Stimulated activated CD4-positive, alpha-beta T cell treated with anti-CD3 and anti-CD28 coated beads, Interleukin-4, amount 100 ng/mL, for 24 hours (primary cell): ENCODE results near the gene STK32B.
"Not testable (repeated sequence)": the region's sequence is repeated elsewhere in the genome, so short reads cannot be mapped to it uniquely, and the experiment has no call there.

Source experiments
- DNase-seq: peaks from one replicate; pipeline ENCODE4 v3.0.0-alpha.2; 2020

STK32B gene

DNA sequence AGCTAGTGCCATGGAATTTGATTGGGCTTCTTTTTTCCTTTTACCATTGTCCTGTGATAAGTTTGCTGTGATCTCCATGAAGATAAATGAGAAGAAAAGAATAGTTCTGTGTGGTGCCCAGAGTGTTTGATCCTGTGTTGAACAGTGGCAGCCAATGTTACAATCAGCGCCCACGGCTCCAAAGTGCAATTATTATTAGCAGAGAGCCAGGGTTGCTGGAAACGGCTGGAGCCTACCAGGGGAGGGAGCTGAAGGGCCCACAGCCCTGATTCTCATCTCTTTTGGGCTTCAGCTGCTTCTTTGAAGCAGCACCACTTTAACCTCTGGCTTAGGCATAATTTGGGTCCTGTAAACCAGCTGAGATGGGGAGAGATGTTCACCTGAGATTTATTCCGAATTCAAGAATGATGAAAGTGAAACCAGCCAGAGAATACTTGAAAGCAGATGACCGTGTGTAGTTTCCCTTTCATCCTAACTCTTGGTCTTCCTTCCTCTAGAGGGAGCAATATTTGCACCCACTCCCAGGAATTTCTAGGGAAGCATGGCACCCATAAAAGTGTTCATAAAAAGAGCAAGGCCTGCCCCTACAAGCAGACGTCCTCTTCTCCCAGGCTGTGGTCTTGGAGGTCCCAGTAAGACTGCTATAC, 358.8 kb downstream of the STK32B start:
- DNase-seq = no peak

DNA sequence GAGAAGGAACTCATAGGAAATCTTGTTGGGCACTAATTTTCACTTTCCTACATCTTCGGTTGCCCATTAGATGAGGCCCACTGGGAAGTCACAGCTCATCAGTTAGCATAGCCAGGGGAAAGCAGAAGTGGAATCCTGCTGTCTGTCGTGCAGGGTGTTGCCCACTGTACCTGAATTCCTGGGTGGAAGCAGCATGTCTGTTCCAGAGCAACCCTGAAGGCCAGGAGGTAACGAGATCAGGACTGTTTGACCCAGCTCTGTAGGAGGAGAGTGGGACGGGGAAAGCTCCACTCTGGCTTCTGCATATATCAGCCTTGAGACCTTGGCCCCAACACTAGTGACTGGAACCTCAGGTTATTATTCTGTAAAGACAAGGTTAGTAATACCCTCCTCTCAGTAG, 361.0 kb downstream of the STK32B start:
- DNase-seq = no peak

DNA sequence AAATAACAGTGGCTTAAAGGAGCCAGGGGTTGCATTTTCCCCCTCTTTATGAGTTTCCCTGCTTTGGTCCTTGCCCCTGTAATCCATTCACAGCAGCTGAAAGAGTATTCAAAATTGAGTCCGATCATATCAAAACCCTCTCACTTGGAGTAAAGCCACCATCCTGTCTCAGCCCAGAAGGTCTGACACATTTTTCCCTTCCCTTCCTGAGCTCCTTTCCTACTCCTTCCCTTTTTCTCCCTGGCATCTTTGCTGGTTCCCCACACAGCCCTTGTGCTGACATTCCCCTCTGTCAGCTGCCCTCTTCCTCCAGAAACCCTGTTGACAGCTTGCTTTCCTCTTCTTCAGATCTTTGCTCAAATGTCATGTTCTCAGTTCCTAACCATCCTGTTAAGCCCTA, 361.5 kb downstream of the STK32B start:
- DNase-seq = no peak

DNA sequence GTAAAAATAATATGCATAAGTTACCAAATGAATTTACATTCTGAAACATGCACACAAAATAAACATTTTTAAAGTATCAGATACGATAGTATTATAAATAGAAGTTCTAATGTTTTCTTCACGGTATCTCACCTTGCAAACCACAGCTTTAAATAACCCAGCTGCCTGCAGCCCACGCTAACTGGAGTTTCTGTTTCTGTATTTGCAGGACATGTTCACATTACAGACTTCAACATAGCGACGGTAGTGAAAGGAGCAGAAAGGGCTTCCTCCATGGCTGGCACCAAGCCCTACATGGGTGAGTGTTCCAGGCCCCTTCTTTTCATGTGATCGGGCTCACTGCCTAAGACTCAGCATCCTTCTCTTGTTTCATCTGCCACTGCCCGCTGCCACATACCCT, 365.4 kb downstream of the STK32B start:
- no peak for DNase-seq

DNA sequence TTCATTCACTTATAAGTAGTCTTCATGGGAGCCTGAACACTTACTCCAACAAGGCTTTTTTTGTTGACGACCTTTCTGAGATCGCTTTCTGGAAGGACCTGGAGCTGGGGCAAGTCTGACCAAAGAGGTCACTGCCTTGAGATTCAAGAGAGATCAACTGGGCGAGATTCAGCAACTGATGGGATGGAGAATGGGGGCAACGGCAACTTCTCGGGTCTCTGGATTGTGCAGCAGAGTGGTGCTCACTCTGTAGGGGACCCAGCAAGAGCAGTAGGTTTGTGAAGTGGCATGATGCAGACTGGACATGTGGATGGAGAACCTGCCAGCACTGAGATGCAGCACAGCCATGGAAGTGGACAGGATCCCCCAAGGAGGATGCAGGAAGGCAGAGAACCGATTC, 369.0 kb downstream of the STK32B start:
- DNase-seq = no peak

DNA sequence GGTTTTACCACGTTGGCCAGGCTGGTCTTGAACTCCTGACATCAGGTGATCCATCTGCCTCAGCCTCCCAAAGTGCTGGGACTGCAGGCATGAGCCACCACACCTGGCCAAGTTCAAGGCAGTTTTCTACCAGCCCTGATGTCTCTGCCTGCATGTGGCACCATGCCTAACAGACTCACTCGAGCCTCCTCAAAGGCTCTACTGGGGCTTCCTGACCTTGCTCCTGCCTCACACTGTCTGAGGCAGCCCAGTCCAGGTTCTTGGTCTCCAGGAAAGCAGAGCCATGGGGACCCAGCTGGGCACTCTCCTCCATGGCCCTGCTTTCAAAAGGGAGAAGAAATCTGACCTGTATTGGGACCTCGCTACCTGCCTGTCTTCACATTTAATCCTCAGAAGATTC, 370.1 kb downstream of the STK32B start:
- DNase-seq = no peak

DNA sequence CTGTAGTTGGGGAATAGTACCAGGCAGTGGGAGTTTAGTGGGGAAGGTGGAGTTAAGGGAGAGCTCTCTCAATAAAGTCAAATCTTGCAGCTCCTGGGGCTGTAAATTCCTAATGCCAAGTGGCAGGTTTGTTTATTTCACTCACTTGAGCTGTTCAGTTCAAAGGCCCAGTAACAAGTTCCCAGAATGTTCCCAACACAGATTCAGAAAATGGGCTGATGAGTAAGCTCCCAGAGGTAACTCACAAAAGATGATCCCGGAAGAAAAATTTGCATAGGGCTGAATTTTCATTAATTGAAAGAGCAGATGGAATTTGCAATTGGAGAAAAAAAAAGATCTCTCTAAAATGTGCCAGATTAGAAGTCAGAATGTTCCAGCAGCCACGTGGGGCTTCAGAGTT, 370.9 kb downstream of the STK32B start:
- DNase-seq = no peak

DNA sequence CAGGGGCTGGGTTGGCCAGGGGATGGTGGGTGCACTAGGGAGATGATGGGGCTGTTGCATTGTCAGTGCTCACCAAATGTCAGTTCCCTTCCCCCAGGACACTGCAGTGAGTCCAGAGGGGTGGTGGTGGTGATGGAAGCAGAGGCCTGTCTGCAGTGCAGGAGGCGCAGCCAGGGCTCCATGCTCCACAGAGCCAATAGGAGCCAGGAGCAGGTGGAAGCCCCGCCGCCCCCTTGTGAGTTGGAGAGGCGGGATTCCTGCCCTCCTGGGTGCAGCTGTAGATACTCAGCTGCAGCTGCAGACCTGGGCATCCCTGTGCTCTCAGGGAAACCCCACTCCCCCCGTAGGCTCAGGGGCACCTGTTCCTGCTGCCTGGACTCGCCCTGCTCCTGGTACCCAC, 372.4 kb downstream of the STK32B start:
- no peak for DNase-seq

DNA sequence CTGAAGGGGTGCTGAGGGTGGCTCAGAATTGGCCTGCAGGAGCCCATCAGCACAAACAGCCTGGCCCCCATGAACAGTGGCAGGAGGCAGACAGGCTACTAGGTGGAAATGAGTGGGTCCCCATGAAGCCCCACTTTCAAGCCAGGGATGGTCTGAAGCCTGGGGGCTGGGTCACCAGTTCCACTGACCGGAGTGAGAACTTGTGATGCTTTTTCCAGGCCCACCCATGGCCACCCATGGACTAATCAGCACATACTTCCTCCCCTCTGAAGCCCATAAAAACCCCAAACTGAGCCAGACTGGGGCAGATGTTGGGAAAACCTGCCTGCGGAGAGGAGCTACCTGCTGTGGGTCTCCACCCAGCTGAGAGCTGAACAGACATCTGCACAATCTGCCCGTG, 372.9 kb downstream of the STK32B start:
- DNase-seq = no peak

DNA sequence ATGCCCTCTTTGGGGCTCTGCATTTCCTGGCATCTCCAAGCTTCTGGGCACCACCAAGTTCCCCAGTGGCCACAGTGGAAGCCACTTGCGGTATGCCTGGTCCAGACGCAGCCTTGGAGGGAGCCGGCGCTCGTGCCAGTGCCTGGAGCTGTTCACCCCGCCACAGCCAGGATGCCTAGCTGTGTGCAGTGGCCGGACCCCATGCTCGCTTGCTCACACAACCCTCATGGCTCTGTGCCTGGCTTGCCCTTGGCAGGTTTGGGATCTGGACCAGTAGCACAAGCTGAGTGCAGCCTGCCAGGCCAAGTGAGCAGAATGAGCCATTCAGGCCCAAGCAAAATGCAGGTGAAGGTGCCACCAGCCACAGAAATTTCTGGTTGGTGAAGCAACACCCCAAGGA, 373.6 kb downstream of the STK32B start:
- no peak for DNase-seq

DNA sequence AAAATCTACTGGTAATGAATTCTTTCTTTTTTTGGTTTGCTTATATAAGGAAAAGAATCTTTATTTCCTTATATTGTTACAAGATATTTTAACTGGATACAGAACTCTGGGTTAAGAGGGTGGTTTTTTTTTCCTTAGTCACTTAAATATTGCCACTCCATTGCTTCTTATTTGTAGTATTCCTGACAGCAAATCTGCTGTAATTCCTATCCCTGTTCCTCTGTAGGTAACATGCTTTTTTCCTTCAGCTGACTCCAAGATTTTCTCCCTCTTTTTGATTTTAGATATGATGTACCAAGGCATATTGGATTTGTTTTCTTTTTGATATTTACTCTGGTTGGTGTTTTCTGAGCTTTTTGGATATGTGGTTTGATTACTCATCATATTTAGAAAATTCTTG, 378.5 kb downstream of the STK32B start:
- DNase-seq = no peak

DNA sequence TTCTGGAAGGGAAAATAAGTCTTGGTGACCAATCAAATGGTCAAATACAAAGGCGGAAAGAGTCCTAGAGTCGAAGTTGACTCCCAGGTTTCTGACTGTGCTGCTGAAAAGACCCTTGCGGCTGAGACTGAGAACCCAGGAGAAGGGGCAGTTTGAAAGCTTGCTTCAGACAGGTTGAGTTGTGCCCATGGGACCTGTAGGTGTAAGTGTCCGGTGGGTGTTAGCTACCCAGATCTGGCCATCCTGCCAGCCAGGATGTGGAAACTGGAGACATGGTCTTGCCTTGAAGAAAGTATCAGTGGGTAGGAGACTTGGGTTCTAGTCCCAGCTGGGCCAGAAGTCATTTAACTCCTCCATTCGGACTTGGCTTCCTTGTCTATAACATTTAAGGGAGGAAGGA, 381.9 kb downstream of the STK32B start:
- no peak for DNase-seq

DNA sequence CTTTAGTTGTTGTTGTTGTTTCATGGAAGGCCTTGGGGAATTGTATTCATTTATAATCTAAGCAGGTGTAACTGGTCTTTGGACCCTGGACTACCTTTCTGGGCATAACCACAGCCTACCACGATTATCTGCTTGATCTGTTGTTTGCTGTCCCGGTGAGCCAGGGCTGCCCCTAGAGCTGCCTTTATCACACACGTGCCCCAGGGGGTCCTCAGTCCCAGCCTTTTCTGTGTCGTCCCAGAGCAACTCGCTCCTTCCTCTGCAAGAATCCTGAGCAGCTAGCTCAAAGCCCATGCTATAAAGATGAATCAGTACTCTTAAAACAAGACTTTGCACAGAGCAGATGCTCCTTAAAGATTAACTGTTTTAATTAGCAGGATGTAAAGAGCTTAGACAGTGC, 383.9 kb downstream of the STK32B start:
- no peak for DNase-seq

DNA sequence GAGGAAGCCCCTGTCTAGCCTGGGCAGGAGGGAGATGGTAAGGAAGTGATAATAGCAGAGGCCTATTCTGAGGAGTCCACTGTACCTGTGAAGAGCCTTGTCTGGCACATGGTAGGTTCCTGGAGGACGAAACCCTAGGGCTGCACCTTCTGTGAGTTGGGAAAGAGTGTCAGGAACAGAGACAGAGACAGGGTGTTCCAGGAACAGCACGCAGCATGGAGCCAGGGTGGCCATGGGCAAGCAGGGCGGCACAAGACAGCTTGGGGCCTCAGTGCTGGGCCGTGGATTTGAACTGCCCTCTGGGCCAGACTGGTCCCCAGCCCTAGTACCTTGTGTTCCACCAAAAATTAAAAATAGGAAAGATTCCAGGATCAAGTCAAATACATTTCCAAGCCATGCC, 384.5 kb downstream of the STK32B start:
- no peak for DNase-seq

DNA sequence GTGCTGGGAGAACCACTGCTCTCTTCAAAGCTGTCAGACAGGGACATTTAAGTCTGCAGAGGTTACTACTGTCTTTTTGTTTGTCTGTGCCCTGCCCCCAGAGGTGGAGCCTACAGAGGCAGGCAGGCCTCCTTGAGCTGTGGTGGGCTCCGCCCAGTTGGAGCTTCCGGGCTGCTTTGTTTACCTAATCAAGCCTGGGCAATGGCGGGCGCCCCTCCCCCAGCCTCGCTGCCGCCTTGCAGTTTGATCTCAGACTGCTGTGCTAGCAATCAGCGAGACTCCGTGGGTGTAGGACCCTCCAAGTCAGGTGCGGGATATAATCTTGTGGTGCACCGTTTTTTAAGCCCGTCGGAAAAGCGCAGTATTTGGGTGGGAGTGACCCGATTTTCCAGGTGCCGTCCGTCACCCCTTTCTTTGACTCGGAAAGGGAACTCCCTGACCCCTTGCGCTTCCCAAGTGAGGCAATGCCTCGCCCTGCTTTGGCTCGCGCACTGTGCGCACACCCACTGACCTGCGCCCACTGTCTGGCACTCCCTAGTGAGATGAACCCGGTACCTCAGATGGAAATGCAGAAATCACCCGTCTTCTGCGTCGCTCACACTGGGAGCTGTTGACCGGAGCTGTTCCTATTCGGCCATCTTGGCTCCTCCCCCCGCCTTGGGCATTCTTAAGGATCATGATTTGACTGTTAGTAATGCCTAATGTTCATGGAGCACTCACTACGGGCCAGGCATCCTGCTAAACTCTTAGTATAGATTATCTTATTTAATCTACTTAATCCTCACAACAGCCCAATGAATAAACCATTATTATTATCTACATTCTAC, 392.9 kb downstream of the STK32B start:
- DNase-seq = not testable (repeated sequence)

DNA sequence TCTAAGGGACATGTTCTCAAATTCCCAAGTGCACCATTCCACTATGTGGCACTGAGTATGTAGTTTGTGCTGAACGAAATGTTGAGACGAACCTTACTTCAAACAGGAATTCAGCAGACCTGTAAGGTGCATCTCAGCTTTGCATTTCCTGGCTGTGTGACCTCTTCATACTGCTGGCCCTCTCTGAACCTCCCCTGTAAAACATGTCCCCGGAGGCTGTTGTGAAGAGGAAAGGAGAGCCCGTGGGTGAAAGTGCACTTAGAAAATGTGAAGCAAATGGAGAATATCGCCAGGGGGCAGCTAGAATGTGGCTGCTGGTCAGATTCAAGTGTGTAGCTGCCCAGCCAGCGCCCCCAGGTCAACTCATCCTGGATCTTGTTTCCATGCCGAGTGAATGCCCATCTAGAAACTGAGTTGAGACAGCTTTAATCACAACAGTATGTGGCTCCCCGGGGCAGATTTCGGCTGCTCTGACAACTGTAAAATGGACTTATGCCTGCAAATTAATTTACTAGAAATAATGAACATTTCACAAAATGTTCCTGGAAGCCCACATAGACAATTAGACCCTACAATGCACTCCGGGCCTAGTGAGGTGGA, 393.7 kb downstream of the STK32B start:
- DNase-seq = no peak

DNA sequence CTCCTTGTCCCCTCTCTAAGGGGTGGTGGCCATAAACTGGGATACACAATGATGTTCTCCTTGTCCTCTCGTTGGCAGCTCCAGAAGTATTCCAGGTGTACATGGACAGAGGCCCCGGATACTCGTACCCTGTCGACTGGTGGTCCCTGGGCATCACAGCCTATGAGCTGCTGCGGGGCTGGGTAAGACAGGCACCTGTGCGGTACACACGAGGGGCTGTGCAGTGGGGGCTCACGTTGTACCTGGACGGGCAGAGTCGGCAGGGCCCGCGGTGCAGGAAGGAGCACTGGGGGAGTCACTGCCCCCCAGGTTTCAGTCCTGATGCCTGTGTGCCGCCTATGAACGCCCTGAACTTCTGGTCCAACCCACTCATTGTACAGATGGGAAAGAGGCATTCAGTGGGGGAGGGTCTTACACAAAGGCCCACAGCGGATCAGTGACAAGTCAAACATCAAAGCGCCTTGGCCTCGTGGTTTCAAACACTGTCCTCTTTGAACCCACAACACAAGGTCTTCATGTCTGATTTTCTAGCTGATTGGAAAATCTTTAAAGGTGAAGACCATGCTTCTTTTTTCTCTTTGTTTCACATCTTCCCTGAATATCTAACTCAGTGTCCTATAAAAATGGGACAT, 395.4 kb downstream of the STK32B start:
- no peak for DNase-seq

DNA sequence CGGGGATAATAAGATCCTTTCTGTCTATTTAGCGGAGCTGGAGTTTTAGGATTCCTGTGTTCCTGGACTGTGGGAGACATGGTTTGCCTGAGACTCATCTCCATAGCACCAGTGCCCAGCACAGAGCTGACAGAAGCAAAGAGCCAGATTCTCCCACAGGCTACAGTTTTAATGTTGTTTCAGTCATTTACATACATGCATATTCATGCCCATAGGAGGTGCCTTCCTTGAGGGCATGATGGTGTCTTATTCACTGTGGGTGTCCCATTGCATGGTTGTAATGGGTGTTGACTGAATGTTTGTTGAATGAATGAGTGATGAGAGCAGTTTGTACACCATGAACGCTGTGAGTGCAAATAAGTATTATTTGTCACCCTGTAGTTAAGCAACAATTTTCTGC, 396.5 kb downstream of the STK32B start:
- DNase-seq = no peak

DNA sequence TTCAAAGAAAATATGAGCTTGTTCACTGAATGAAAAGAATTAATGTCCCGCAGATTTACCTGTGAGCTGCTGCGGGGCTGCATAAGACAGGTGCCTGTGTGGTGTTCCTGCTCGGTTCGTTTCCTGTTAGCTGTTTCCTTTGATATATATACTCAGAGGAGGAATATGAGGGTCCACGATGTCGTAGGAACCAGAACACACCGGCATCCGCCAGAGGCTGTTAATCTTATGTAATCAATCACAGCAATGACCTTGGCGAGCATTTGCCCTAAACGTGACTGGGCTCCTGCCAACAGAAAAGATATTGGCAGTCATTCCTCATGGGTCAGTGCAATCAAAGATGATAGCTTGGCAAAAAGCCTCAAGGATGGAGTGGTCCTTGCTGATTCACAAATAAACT, 396.9 kb downstream of the STK32B start:
- no peak for DNase-seq

DNA sequence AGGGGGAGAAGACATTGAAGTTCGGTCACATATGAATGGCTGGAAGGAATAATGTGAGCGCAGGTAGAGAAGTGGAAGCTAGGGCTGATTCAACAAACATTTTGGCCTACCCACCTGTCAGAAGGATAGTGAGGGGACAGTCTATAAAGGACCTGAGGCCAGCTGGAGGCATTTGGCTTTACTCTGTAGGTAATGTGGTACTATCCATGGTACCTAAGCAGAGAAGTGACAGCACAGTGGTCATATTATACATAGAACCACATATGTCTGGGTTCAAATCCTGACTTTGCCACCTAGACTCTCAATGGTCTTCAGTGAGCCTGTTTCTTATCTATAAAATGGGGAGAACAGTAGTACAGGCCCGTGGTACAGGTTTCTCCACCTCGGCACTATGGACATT, 400.0 kb downstream of the STK32B start:
- DNase-seq = no peak

DNA sequence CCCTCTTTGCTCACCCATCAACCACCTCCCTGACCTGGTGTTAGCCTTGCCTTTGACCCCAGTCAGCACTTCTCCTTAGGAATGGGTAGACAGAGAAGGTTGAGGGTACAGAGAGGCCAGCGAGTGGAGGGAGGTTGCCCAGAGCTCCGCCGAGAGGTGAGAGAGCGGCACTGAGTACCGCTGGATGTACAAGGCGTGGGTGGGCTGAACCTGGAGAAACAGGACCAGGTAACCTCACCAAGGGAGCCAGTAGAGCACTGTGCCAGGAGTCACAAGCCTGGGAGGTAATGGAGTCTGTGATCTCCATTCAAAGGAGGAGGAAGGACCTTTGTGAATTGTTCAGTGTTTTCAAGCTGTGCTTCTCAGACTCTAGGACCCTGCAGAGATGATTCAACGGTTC, 400.9 kb downstream of the STK32B start:
- no peak for DNase-seq

DNA sequence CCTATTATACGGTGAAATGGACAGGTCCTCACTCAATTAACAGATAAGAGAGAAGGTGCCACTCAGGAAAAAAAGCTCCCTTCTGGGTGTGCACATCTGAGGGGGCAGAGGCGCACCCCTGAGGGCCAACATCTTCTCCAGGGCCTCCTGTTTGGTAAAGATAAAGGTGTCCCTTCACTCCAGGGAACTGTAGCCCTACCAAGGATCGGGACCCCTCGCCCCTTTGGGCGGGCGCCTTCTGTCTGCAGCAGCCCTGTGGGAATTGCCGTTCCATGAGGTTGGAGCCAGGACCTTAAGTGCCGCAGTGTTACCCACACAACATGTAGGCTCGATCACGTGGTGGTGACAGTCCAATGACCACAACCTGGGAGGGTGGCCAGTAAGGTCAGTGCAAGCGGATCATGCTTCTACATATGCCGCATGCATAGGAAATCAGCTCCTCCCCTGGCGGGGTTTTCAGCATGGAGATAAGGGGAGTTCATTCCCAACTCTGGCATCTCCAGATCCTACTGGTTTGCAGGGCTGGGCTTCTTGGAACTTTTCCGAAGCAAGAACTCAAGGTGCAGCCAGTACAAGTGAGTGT, 403.8 kb downstream of the STK32B start:
- DNase-seq = no peak

DNA sequence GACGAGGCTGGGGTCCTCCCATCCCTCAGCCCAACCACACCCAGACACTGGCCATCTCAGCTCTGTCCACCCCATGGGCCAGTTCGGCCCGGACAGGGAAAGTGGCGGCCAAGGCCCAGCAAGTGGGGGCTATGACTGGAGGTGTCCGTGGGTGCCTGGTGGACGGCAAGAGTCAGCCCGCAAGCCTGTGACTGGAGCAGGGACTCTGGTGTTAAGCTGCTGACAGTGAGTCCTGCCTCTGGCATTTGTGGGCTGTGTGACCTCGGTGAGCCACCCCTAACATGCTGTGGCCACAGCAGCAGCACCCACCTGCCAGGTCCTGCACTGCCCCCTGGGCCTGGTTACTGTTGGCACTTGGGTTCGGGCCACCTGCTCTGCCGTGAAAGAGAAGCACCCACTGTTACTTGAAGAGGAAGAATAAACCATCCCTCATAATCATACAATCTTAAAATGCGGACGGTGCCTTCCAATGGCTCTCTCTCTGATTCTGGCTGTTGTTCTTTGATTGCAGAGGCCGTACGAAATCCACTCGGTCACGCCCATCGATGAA, 405.1 kb downstream of the STK32B start:
- DNase-seq = no peak
